Neural cell (in vitro differentiated cells): ENCODE measurements around the gene PEX7. TPM values are rescaled to one million over a fixed set of nuclear protein-coding genes. Genes with fewer than 3 reads are reported as not detected.
"Not testable (repeated sequence)": the region's sequence is repeated elsewhere in the genome, so short reads cannot be mapped to it uniquely, and the experiment has no call there.

Source experiments
- H2AFZ ChIP-seq: fragments of 200-600, 300-800 bp; sonication (generic), shearing (Covaris generic); 2 replicates; pipeline ENCODE4 v1.6.0; 2014; ENCODE audit warnings: low read depth, mild to moderate bottlenecking, antibody characterized with exemption, low read length, moderate library complexity
- H3F3A ChIP-seq: fragments of 200-600 bp; shearing (Covaris generic); 2 replicates; pipeline ENCODE4 v1.6.1; 2016; ENCODE audit warnings: mild to moderate bottlenecking, moderate library complexity, mixed read lengths, antibody characterized with exemption, low read length; ENCODE audit not compliant: insufficient read depth, poor library complexity, severe bottlenecking
- H3K27ac ChIP-seq: fragments of 200-600, 300-800 bp; sonication (generic), shearing (Covaris generic); 2 replicates; pipeline ENCODE4 v1.5.1; 2014; ENCODE audit warnings: mild to moderate bottlenecking, low read length, moderate library complexity
- H3K27me3 ChIP-seq: fragments of 300-800, 200-600 bp; sonication (generic), shearing (Covaris generic); 2 replicates; pipeline ENCODE4 v1.6.0; 2014; ENCODE audit warnings: mild to moderate bottlenecking, low read depth, low read length, moderate library complexity; ENCODE audit not compliant: insufficient read depth
- H3K36me3 ChIP-seq: fragments of 300-800, 200-600 bp; sonication (generic), shearing (Covaris generic); 2 replicates; pipeline ENCODE4 v1.5.1; 2014; ENCODE audit warnings: mild to moderate bottlenecking, antibody characterized with exemption, low read length, moderate library complexity; ENCODE audit not compliant: insufficient read depth
- H3K4me2 ChIP-seq: fragments of 300-800, 200-600 bp; sonication (generic), shearing (Covaris generic); 2 replicates; pipeline ENCODE4 v1.6.0; 2014; ENCODE audit warnings: mild to moderate bottlenecking, low read length
- H3K4me3 ChIP-seq: fragments of 300-800, 200-600 bp; sonication (generic), shearing (Covaris generic); 2 replicates; pipeline ENCODE4 v1.5.1; 2014; ENCODE audit warnings: mild to moderate bottlenecking, low read length, moderate library complexity
- H3K79me2 ChIP-seq: fragments of 200-600 bp; shearing (Covaris generic); replicated peaks from 2 replicates; pipeline ENCODE4 v1.6.0; 2014; ENCODE audit warnings: mild to moderate bottlenecking, low read length, moderate library complexity; ENCODE audit not compliant: insufficient read depth
- H3K9ac ChIP-seq: fragments of 300-800, 200-600 bp; sonication (generic), shearing (Covaris generic); 2 replicates; pipeline ENCODE4 v1.6.1; 2016; ENCODE audit warnings: mild to moderate bottlenecking, low read length, mixed read lengths
- H3K9me2 ChIP-seq: fragments of 200-600 bp; shearing (Covaris generic); 2 replicates; pipeline ENCODE4 v1.6.1; 2016; ENCODE audit warnings: mild to moderate bottlenecking, low read length, mixed read lengths; ENCODE audit not compliant: insufficient read depth
- H3K9me3 ChIP-seq: fragments of 200-600, 300-800 bp; sonication (generic), shearing (Covaris generic); 2 replicates; pipeline ENCODE4 v1.6.1; 2016; ENCODE audit warnings: mild to moderate bottlenecking, mixed run types, low read length, moderate library complexity, mixed read lengths
- H4K20me1 ChIP-seq: fragments of 200-600 bp; shearing (Covaris generic); 2 replicates; pipeline ENCODE4 v1.6.1; 2016; ENCODE audit warnings: mild to moderate bottlenecking, mixed run types; ENCODE audit not compliant: insufficient read depth
- EP300 ChIP-seq: fragments of 450-650 bp; conservative IDR thresholded peaks from 2 replicates; pipeline ENCODE4 v1.6.1; 2014; ENCODE audit warnings: antibody characterized with exemption, mild to moderate bottlenecking, moderate library complexity; ENCODE audit not compliant: poor library complexity, severe bottlenecking
- EZH2 ChIP-seq: fragments of 200-600, 300-800 bp; shearing (Covaris generic), sonication (generic); IDR thresholded peaks from 2 replicates; pipeline ENCODE4 v1.6.1; 2014; ENCODE audit warnings: antibody characterized with exemption, low read length, borderline replicate concordance, mild to moderate bottlenecking; ENCODE audit not compliant: insufficient read depth, poor library complexity, severe bottlenecking
- POLR2AphosphoS5 ChIP-seq: IDR thresholded peaks from 2 replicates; pipeline ENCODE4 v1.6.1; 2012
- REST ChIP-seq: IDR thresholded peaks from 2 replicates; pipeline ENCODE4 v1.6.1; 2012; ENCODE audit warnings: borderline replicate concordance
- SMC3 ChIP-seq: fragments of 450-650 bp; conservative IDR thresholded peaks from 2 replicates; pipeline ENCODE4 v1.6.1; 2014; ENCODE audit warnings: antibody characterized with exemption, mild to moderate bottlenecking, moderate library complexity; ENCODE audit not compliant: poor library complexity
- TAF1 ChIP-seq: IDR thresholded peaks from 2 replicates; pipeline ENCODE4 v1.6.1; 2012; ENCODE audit warnings: low read depth
- polyA plus RNA-seq: library from polyadenylated mRNA; depleted of rRNA; stranded (reverse); fragments of >200 nt; gene quantifications from 2 replicates; pipeline ENCODE4 v1.2.3, GENCODE V29; 2014
- TF ChIP-seq, protein P1 (sequence below): fragments of 450-650 bp; IDR thresholded peaks from 2 replicates; pipeline ENCODE4 v1.5.1; 2014; ENCODE audit warnings: antibody characterized with exemption, mild to moderate bottlenecking, moderate library complexity; ENCODE audit not compliant: poor library complexity, severe bottlenecking

PEX7 gene
- polyA plus RNA-seq, 1 donor from 2014 or later, result 10.8 TPM

- H3K9ac ChIP-seq, result no peak overlapping the region
- TF ChIP-seq SMC3 (no peak), EZH2 (no peak), POLR2AphosphoS5 (no peak), TAF1 (no peak), REST (no peak), EP300 (no peak)
- TF ChIP-seq, protein P1, sequence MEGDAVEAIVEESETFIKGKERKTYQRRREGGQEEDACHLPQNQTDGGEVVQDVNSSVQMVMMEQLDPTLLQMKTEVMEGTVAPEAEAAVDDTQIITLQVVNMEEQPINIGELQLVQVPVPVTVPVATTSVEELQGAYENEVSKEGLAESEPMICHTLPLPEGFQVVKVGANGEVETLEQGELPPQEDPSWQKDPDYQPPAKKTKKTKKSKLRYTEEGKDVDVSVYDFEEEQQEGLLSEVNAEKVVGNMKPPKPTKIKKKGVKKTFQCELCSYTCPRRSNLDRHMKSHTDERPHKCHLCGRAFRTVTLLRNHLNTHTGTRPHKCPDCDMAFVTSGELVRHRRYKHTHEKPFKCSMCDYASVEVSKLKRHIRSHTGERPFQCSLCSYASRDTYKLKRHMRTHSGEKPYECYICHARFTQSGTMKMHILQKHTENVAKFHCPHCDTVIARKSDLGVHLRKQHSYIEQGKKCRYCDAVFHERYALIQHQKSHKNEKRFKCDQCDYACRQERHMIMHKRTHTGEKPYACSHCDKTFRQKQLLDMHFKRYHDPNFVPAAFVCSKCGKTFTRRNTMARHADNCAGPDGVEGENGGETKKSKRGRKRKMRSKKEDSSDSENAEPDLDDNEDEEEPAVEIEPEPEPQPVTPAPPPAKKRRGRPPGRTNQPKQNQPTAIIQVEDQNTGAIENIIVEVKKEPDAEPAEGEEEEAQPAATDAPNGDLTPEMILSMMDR, result no peak
- H3K4me2 ChIP-seq, result no peak overlapping the region
- H3K27ac ChIP-seq, result no peak overlapping the region
- no peaks in the 10 kb centered on the region for H3K27me3 ChIP-seq
- no peak overlapping the region for H2AFZ ChIP-seq
- no peaks in the 10 kb centered on the region for H3K9me3 ChIP-seq
- no peak overlapping the region for H3K4me3 ChIP-seq
- H3K36me3 ChIP-seq, result no peaks in the 10 kb centered on the region
- no peaks in the 10 kb centered on the region for H4K20me1 ChIP-seq
- H3K9me2 ChIP-seq, result no peaks in the 10 kb centered on the region
- no peaks in the 10 kb centered on the region for H3K79me2 ChIP-seq
- H3F3A ChIP-seq, result no peaks in the 10 kb centered on the region
These were observed 51.4 kb downstream of the PEX7 start for GRCh38 chr6:136873748-136874147.

DNA sequence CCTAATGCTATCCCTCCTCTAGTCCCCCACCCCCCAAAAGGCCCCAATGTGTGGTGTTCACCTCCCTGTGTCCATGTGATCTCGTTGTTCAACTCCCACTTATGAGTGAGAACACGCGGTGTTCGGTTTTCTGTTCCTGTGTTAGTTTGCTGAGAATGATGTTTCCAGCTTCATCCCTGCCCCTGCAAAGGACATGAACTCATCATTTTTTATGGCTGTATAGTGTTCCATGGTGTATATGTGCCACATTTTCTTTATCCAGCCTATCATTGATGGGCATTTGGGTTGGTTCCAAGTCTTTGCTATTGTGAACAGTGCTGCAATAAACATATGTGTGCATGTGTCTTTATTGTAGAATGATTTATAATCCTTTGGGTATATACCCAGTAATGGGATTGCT is 54.1 kb downstream of the PEX7 start:
- H3K27me3 ChIP-seq, H4K20me1 ChIP-seq, H3K27ac ChIP-seq, H3K4me3 ChIP-seq, H3K4me2 ChIP-seq, H2AFZ ChIP-seq, H3K9me2 ChIP-seq, H3K79me2 ChIP-seq, H3K36me3 ChIP-seq, H3F3A ChIP-seq, H3K9ac ChIP-seq, H3K9me3 ChIP-seq: not testable (repeated sequence)

DNA sequence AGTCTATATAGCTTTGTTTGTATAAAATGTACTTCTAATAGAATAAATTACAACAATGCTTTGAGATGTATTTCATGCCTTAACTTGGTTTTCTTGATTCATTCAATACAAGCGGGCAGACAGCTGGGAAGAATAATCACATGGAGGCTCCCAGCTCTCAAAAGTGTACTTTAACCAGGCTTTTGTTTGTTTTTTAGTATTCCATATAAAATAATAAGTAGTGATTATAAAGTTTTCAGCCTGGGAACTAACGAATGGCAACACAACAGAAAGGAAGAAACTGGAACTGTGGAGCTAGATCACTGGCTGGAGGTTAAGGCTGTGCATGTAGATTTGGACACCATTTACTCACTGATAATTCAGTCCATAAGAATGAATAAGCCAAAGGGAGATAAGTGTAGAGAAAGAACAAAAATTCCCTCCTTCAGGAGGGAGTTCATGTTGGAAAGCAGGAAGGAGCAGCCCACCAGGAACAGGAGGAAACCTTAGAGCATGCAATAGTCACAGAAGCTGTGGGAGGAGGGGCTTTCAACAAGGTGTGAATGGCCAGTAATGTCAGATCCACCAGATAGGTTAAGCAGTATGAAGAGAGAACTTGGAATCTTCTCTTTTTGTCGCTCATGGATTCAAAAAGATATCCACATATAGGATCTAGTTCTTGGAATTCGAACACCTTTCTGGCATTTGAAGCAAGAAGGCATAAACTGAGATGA is 58.5 kb downstream of the PEX7 start:
- TF ChIP-seq POLR2AphosphoS5 (no peak), SMC3 (no peak), EZH2 (no peak), TAF1 (no peak), EP300 (no peak), REST (no peak)

More for the DNA sequence above, 58.5 kb downstream of the PEX7 start:
- H4K20me1 ChIP-seq, result no peaks in the 10 kb centered on the region
- H3K79me2 ChIP-seq, result no peaks in the 10 kb centered on the region
- no peak overlapping the region for H3K9ac ChIP-seq
- no peaks in the 10 kb centered on the region for H3F3A ChIP-seq
- H3K9me3 ChIP-seq, result no peaks in the 10 kb centered on the region
- no peak overlapping the region for H3K4me2 ChIP-seq
- no peak overlapping the region for H2AFZ ChIP-seq
- H3K4me3 ChIP-seq, result no peak overlapping the region
- H3K36me3 ChIP-seq, result no peaks in the 10 kb centered on the region
- H3K9me2 ChIP-seq, result no peaks in the 10 kb centered on the region
- H3K27me3 ChIP-seq, result no peaks in the 10 kb centered on the region
- no peak overlapping the region for H3K27ac ChIP-seq
